ENCODE results near the gene FOXP1.

Gene FOXP1

GRCh38 chr3:71478568-71478967, 105.0 kb downstream of the FOXP1 start:
- DNase-seq, result no peak

GRCh38 chr3:71476950-71477349, 106.6 kb downstream of the FOXP1 start:
- DNase-seq, result no peak

GRCh38 chr3:71469138-71469435, 114.4 kb downstream of the FOXP1 start:
- DNase-seq, result no peak

- peak in 1 of 3 experiments; percentile 69 for DNase-seq
Observed at GRCh38 chr3:71468311-71469137, 115.0 kb downstream of the FOXP1 start.

GRCh38 chr3:71466483-71466882, 117.0 kb downstream of the FOXP1 start:
- DNase-seq, result peak in 1 of 3 experiments; percentile 18

GRCh38 chr3:71465371-71466036, 118.0 kb downstream of the FOXP1 start:
- no peak for DNase-seq

- no peak for DNase-seq
Observed at GRCh38 chr3:71464613-71465012, 118.9 kb downstream of the FOXP1 start.

GRCh38 chr3:71463617-71464016, 119.9 kb downstream of the FOXP1 start:
- no peak for DNase-seq

GRCh38 chr3:71462586-71462985, 120.9 kb downstream of the FOXP1 start:
- DNase-seq, result no peak

GRCh38 chr3:71461749-71462483, 121.6 kb downstream of the FOXP1 start:
- no peak for DNase-seq

GRCh38 chr3:71461114-71461513, 122.4 kb downstream of the FOXP1 start:
- no peak for DNase-seq

- peak in 1 of 3 experiments; percentile 7 for DNase-seq
Observed at GRCh38 chr3:71458895-71459294, 124.6 kb downstream of the FOXP1 start.

- no peak for DNase-seq
Observed at GRCh38 chr3:71456826-71457225, 126.7 kb downstream of the FOXP1 start.

- no peak for DNase-seq
Observed at GRCh38 chr3:71456156-71456555, 127.4 kb downstream of the FOXP1 start.

GRCh38 chr3:71454512-71455403, 128.8 kb downstream of the FOXP1 start:
- no peak for DNase-seq

GRCh38 chr3:71453822-71454511, 129.6 kb downstream of the FOXP1 start:
- no peak for DNase-seq

- no peak for DNase-seq
Observed at GRCh38 chr3:71453319-71453718, 130.2 kb downstream of the FOXP1 start.

GRCh38 chr3:71451812-71452211, 131.7 kb downstream of the FOXP1 start:
- DNase-seq, result no peak

GRCh38 chr3:71451060-71451459, 132.5 kb downstream of the FOXP1 start:
- DNase-seq, result no peak

- no peak for DNase-seq
Observed at GRCh38 chr3:71450162-71450561, 133.4 kb downstream of the FOXP1 start.

GRCh38 chr3:71447803-71448202, 135.7 kb downstream of the FOXP1 start:
- no peak for DNase-seq

- peak in 1 of 3 experiments; percentile 4 for DNase-seq
Observed at GRCh38 chr3:71447197-71447596, 136.3 kb downstream of the FOXP1 start.
